ENCODE data around the gene SLC23A2.

DNA sequence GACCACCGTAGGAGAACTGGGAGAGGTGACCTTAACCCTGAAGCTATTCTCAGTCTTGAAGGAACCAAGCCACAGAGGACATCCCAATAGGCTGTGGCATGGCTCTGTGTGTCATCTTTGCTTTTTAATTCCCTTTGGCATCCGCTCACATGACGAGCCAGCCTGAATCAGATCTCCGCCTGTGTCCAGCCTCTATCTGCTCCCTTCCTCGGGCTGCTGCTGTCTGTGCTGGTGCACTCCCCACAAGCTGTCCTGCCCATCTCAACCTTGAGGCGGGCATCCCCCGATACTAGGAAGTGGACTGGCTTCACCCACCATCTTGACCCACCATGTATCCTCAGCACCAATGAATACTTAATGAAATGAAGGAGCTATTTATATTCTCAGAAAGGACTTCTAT lies 111.9 kb downstream of the SLC23A2 start:
- TF ChIP-seq GLIS3 (CRISPR knock-in tag; IDR thresholded peaks at IDR 0.05): no peak
- no peak for TF ChIP-seq OSR1 (CRISPR knock-in tag; IDR thresholded peaks at IDR 0.05)
- TF ChIP-seq ZFP3 (CRISPR knock-in tag; IDR thresholded peaks at IDR 0.05): no peak

Measured in SK-N-SH treated with all-trans-retinoic acid at 6 μM for 48 hours (cell line).